SKM-1 treated with dmso at 0.1 percent for 144 hours (cell line): Measurements from ENCODE around the gene ATP11C.
A peak's percentile ranks its signal among the peaks of the same experiment; 100 is the strongest.
"Not testable (repeated sequence)": the region's sequence is repeated elsewhere in the genome, so short reads cannot be mapped to it uniquely, and the experiment has no call there.

ENCODE experiments used
- DNase-seq: peaks from one replicate; lab custom pipeline; 2025; ENCODE audit not compliant: unreplicated experiment; lab: John Stamatoyannopoulos, UW

The ATP11C gene

DNA sequence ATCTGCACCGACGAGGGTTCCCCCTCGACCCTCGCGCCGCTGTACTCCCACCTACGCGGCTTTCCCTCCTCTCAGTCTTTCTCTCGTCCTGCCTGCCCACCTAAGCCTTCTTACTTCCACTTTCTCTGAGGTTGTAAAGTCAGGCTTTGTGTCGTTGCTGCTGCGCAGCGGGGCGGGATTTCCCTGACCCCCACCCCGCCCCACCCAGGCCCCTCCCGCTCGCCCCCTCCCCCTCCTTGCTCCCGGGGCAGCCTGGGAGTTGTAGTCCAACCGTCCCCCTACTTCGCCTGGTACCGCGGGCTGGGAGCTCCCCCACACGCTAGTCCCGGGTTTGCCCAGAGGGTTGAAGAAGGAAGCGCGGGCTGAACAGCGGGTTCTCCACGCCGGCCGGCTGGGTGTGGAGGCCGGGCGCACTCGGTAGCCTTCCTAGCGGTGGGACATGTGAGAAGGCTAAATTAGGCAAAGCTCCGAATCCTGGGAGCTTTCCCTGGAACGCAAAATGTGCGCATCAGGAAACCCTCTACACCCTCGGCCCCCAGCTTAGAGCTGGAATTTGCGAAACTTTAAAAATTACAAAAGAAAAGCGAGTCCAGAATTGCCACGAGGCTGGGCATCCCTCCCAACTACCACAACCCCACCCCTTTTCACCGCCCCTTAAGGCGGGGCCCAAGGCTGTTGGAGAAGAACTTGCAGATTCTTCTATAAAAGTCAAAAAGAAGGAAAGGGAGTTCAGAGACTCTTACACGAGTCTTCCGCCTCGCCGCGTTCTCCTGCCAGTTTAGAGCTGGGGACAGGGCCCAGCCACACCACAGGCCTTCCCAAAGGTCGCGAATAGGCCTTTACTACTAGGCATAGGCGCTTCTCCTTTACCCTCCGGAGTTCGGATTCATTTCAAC is at the start of gene ATP11C:
TSS of gene ATP11C (minus strand) at position 153 of the 896 bp plus-strand sequence. CDS start 1,011 bp downstream, outside the sequence.
- DNase-seq, result peak; percentile 69

GRCh38 chrX:139974471-139974870 is 41.6 kb upstream of the ATP11C start:
- DNase-seq, result no peak

DNA sequence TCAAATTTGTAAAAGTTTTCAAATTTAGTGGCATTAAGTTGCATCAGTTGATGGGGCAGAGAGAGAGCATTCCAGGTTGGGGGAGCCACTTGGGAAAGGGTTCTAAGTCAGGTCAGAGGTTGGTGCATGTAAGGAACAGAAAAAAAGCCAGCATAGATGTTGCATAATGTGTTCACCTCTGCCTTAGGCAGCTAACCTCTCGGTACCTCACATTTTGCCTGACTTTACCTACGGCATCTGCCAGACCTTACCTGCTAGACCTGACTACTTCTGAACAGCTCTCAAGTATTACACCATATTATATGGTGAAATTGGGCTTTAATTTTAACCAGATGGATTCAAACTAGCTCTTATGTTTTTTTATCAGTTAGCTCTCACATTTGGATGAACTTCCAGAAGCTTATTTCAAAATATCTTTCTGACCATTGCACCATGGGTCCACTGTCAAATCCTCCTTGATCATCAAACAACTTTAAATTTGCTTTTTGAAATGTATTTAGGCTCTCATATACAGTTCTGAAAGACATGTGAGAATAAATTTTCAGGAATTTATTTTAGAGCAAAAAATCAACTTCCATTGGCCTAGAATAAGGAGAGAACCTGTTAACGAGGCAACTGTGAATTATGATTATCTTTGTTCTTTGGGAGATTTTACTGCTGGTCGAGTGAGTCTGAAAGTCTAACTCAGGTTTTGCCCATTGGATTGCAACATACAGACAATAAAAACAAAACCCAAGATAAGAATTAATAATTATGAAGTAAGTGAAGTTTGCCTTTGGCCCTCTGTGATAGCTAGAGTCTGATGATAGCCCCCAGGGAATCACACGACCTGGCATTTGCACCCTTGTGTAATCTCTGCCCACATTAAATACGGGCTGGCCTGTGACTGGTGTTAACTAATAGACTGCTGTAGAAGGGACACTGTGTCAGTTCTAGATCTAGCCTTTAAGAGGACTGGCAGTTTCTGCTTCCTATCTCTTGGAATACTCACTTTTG is 40.1 kb upstream of the ATP11C start:
- DNase-seq, result no peak

GRCh38 chrX:139972113-139972512 is 39.3 kb upstream of the ATP11C start:
- DNase-seq, result no peak

- DNase-seq, result no peak
Observed at GRCh38 chrX:139971394-139971749, 38.5 kb upstream of the ATP11C start.

- no peak for DNase-seq
Observed at GRCh38 chrX:139969286-139969685, 36.4 kb upstream of the ATP11C start.

- DNase-seq, result no peak
Observed at GRCh38 chrX:139967750-139968149, 34.9 kb upstream of the ATP11C start.

DNA sequence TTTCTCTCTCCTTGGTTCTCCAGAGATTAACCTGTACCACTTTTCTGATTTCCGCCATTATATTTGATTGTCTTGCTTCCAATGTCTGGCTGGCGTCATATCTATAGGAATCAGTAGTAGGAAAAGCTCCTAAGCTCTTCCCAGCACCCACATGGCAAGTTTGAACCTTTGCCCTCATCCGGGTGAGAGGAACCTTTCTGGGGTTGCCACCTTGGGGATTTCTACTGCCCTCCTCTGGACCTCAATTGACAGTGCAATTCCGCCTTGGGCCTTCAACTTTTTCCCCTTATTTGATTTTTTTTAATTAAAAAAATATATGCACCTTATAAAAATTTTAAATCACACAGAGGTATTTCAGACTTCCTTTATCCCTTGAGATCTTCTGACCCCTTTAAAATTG is 34.4 kb upstream of the ATP11C start:
- DNase-seq, result no peak

DNA sequence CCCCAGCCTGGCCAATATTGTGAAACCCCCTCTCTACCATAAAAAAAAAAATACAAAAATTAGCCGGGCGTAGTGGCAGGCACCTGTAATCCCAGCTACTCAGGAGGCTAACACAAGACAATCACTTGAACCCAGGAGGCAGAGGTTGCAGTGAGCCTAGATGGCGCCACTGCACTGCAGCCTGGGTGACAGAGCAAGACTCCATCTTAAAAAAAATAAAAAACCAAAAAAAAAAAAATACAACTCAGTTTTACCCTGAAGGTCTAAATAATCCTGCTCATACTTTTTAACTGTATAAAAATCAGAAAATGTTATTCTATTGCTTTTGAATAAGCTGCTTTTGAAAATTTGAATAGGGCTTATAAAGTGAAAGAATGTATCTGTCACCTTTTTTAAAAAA is 33.3 kb upstream of the ATP11C start:
- not testable (repeated sequence) for DNase-seq

DNA sequence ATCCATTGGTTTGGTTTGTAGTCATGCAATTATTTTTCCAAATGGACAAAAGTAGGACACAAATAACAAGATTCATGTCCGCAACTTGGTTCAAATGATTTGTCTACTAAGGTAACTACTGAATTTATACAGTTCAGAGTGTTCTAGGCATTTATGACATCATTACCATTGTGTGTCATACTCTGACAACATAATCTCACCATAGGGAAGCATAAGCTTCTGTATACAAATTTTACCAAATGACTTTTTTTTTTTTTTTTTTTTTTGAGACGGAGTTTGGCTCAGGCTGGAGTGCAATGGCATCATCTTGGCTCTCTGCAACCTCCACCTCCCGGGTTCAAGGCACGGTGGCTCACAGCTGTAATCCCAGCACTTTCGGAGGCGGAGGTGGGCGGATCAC is 32.6 kb upstream of the ATP11C start, which contains the start of gene CXorf66:
TSS of gene CXorf66 (minus strand) at position 101 of the 400 bp plus-strand sequence. CDS start at position 76, 25 bp downstream.
- DNase-seq, result no peak

DNA sequence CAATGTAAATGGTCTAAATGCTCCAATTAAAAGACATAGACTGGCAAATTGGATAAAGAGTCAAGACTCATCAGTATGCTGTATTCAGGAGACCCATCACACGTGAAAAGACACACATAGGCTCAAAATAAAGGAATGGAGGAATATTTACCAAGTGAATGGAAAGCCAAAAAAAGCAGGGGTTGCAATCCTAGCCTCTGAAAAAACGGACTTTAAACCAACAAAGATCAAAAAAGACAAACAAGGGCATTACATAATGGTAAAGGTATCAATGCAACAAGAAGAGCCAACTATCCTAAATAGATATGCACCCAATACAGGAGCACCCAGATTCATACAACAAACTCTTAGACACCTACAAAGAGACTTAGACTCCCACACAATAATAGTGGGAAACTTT is 28.2 kb upstream of the ATP11C start:
- not testable (repeated sequence) for DNase-seq

DNA sequence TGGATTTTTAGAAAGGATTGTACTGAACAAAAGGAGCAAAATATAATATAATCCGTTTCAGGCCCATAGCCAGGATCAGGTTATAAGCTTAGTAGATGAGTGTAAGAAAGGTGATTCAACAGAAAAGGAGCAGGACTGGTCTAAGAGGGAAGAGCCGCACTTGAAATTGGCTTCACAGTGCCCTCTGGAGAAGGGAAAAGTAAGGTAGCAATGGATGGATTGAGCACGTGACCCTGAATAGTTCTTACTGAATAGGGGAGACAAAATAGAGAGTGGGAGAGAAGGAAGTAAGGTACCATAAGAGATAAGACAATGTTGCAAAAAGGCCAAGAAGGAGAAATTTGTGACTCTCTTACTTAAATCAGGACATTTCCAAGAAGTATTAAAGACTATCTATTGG is 16.9 kb upstream of the ATP11C start:
- no peak for DNase-seq

- no peak for DNase-seq
Observed at GRCh38 chrX:139945075-139945474, 12.2 kb upstream of the ATP11C start.

DNA sequence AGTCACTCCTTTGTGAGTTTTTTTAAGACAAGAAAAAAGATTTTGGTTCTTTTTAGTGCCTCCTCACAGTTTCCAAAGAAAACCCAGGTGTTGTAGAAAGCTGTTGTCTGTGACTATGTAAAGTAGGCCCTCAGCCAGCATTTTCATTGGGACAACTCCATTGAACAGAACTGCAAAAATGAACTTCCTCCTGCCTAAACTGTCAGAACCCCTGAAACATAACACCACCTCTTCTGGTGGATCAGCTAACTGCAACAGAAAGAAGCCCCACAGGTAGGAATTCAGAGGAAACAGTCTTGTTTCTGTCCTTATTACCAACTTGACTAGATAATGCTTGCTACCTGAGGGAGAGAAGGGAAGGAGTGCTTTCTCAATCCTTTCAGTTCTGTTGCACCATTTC is 3.4 kb upstream of the ATP11C start:
- DNase-seq, result peak; percentile 9

DNA sequence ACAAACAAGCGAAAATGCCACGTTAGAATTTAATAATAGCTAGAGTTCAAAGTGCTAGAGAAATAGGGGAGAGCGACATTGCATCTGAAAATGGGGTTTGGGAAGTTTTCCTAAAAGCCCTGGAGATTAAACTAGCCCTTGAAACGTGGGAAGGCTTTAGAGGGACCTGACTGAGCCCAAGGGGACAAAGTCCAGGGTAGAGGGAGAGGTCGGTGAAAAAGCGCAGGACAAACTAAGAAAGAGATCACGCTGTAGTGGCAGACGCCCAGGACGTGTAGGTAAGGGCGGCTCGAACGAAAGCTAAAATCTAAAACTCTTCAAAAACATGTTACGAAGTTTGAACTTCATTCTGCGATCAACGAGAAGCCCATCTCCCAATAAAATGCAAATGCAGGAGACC is 1.1 kb upstream of the ATP11C start:
- no peak for DNase-seq

- no peak for DNase-seq
Observed at GRCh38 chrX:139932073-139932900, 566 bp downstream of the ATP11C start.

GRCh38 chrX:139931646-139932072 is 1.2 kb downstream of the ATP11C start:
- no peak for DNase-seq

- DNase-seq, result no peak
Observed at GRCh38 chrX:139930916-139931645, 1.8 kb downstream of the ATP11C start.

- no peak for DNase-seq
Observed at GRCh38 chrX:139930401-139930800, 2.5 kb downstream of the ATP11C start.

DNA sequence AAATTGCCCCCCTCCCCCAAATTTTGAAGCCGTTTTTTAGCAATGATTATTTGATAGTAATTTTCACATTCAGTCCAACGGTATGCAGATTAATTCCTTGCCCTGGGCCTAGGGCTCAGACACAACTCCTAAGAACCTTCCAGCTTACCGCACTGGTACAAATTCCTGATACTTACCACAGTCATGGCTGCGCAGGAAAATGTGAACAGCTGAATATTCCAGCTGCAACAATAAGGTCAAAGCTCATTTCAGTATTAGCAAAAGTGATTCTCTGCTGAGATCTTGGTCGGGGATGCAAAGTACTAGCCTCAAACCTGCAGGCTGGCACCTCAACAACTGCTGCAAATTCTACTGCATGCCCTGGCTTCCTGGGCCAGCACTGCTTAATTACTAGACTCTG is 3.0 kb downstream of the ATP11C start:
- no peak for DNase-seq
